Brain microvascular endothelial cell (primary cell): ENCODE data around the gene PTGDS.

Experiments used
- DNase-seq: peaks from one replicate; pipeline ENCODE4 v3.0.0-alpha.2; 2020
- H3K27ac ChIP-seq: fragments of 250-450 bp; sonication (Bioruptor Pico); 2 replicates; pipeline ENCODE4 v1.5.1; 2020; ENCODE audit warnings: mild to moderate bottlenecking, moderate library complexity
- H3K27me3 ChIP-seq: fragments of 250-450 bp; sonication (Bioruptor Pico); replicated peaks from 2 replicates; pipeline ENCODE4 v1.5.1; 2020; ENCODE audit warnings: mild to moderate bottlenecking
- H3K36me3 ChIP-seq: fragments of 250-450 bp; sonication (Bioruptor Pico); replicated peaks from 2 replicates; pipeline ENCODE4 v1.5.1; 2020; ENCODE audit warnings: mild to moderate bottlenecking
- H3K4me3 ChIP-seq: 2 replicates; pipeline ENCODE4 v1.5.1; 2011; ENCODE audit warnings: low read depth, mild to moderate bottlenecking, control low read depth, low read length, moderate library complexity
- CTCF ChIP-seq: IDR thresholded peaks from 2 replicates; pipeline ENCODE4 v1.5.1; 2011; ENCODE audit warnings: low read depth, mild to moderate bottlenecking, moderate library complexity, low read length, control low read depth, inconsistent platforms; ENCODE audit errors: missing control alignments
- in situ Hi-C: cut with HindIII; loops from 2 replicates; pipeline ENCODE4 v1.10.0; 2017; ENCODE audit warnings: low sequenced_read_pairs, low pct_ligation_motif_present

Gene PTGDS

GRCh38 chr9:136953771-136954269, 23.5 kb upstream of the PTGDS start:
- Histone ChIP-seq H3K4me3 (no peak overlapping the region), H3K36me3 (no peaks in the 10 kb centered on the region), H3K27me3 (no peaks in the 10 kb centered on the region), H3K27ac (no peak overlapping the region)
- in situ Hi-C loops: no loop called here
- no peak for DNase-seq
- TF ChIP-seq CTCF: no peak

GRCh38 chr9:136954270-136955083, 22.8 kb upstream of the PTGDS start:
- Histone ChIP-seq H3K27me3 (no peaks in the 10 kb centered on the region), H3K27ac (no peak overlapping the region), H3K4me3 (no peak overlapping the region), H3K36me3 (no peaks in the 10 kb centered on the region)
- no peak for DNase-seq
- no peak for TF ChIP-seq CTCF
- in situ Hi-C loops: no loop called here

DNA sequence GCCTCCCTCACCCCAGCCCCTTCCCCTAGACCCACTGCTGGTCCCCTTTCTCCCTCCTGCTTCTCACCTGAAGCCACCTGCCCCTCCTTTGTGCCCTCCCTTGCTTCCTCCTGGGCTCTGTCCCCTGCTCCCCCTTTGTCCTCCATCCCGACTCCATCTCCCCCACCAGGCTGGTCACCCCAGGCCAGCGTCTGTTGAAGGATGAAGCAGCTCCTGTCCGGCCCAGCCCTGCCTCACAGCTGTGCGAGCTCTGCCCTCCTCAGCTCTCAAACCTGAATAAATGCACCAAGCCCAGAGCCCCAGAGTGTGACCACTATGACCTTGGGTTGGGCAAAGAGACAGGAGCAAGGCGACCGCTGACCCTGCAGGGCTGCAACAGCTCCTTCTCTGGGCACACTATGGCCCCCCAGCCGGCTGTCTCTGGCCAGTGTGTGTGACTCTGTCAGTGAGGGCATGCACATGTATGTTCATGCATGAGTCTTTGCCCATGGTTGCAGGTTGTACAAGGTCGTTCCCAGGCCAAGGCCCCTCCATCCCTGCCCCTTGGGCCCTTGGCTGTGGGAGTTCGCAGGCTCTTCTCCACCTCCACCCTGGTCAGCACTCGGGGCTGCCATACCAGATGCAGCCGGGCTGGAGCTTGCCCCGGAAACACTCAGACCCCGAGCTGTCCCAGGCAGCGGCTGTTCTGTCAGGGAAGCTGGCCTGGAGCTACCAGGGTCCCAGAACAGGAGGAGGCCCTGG, 21.9 kb upstream of the PTGDS start:
- H3K4me3 ChIP-seq: no peak overlapping the region
- H3K36me3 ChIP-seq: no peaks in the 10 kb centered on the region
- DNase-seq: no peak
- no peaks in the 10 kb centered on the region for H3K27me3 ChIP-seq
- H3K27ac ChIP-seq: no peak overlapping the region
- no peak for TF ChIP-seq CTCF
- in situ Hi-C loops: no loop called here

GRCh38 chr9:136955943-136956335, 21.4 kb upstream of the PTGDS start:
- DNase-seq: no peak
- in situ Hi-C loops: no loop called here

DNA sequence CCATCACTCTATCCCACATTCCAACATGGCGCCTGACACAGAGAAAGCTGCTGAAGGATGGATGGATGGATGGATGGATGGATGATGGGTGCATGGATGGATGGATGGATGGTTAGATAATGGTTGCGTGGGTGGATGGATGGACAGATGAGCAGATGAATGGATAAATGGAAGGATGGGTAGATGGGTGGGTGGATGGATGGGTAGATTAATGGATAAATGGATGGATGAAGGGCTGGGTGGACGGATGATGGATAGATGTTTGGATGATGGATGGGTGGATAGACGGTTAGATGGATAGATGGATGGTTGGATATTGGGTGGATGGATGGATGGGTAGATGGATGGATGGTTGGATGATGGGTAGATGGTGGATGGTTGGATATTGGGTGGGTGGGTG, 20.7 kb upstream of the PTGDS start:
- no peaks in the 10 kb centered on the region for H3K36me3 ChIP-seq
- H3K27ac ChIP-seq: no peak overlapping the region
- in situ Hi-C loops: no loop called here
- no peak overlapping the region for H3K4me3 ChIP-seq
- H3K27me3 ChIP-seq: no peaks in the 10 kb centered on the region
- no peak for DNase-seq
- no peak for TF ChIP-seq CTCF

More at GRCh38 chr9:136955943-136956335, 21.4 kb upstream of the PTGDS start:
- no peak overlapping the region for H3K4me3 ChIP-seq
- no peaks in the 10 kb centered on the region for H3K27me3 ChIP-seq
- H3K36me3 ChIP-seq: no peaks in the 10 kb centered on the region
- TF ChIP-seq CTCF: no peak
- H3K27ac ChIP-seq: no peak overlapping the region
